ENCODE data around the gene EIF4E1B.

- TF ChIP-seq CTCF (IDR thresholded peaks at IDR 0.05; ENCODE audit: poor library complexity, severe bottlenecking) (no peak), TAF1 (IDR thresholded peaks at IDR 0.05; ENCODE audit: low read depth) (no peak), EZH2 (IDR thresholded peaks at IDR 0.05; ENCODE audit: borderline replicate concordance, insufficient read depth, low read length, poor library complexity, severe bottlenecking) (no peak), RAD21 (conservative IDR thresholded peaks at IDR 0.05) (no peak), POLR2AphosphoS5 (IDR thresholded peaks at IDR 0.05) (no peak), EP300 (conservative IDR thresholded peaks at IDR 0.05; ENCODE audit: poor library complexity, severe bottlenecking) (no peak), MXI1 (conservative IDR thresholded peaks at IDR 0.05; ENCODE audit: poor library complexity, severe bottlenecking) (no peak), SMC3 (conservative IDR thresholded peaks at IDR 0.05; ENCODE audit: poor library complexity) (no peak)
These were observed 57.4 kb downstream of the EIF4E1B start for GRCh38 chr5:176687881-176688280.

Data from neural cell (in vitro differentiated cells).